Parathyroid adenoma (tissue), 2 donors: ENCODE results near the gene MALRD1.
"Not testable (repeated sequence)": the region's sequence is repeated elsewhere in the genome, so short reads cannot be mapped to it uniquely, and the experiment has no call there.

Experiments used
- H2AFZ ChIP-seq: fragments of 300-600 bp; sonication (generic); one replicate; pipeline ENCODE4 v1.7.0; 2017; ENCODE audit warnings: antibody characterized with exemption, mild to moderate bottlenecking
- H3K27ac ChIP-seq: fragments of 300-600 bp; sonication (generic); one replicate; pipeline ENCODE4 v1.7.0; 2017
- H3K27me3 ChIP-seq: fragments of 300-600 bp; sonication (generic); one replicate; pipeline ENCODE4 v1.7.0; 2017; ENCODE audit warnings: low read length; ENCODE audit not compliant: control insufficient read depth, insufficient read depth
- H3K36me3 ChIP-seq: fragments of 300-600 bp; sonication (generic); one replicate; pipeline ENCODE4 v1.7.0; 2017; ENCODE audit warnings: low read length; ENCODE audit not compliant: control insufficient read depth, insufficient read depth
- H3K4me1 ChIP-seq: fragments of 300-600 bp; sonication (generic); one replicate; pipeline ENCODE4 v1.7.0; 2017; ENCODE audit warnings: control low read depth
- H3K4me2 ChIP-seq: fragments of 300-600 bp; sonication (generic); one replicate; pipeline ENCODE4 v1.7.0; 2017; ENCODE audit warnings: low read length
- H3K4me3 ChIP-seq: fragments of 300-600 bp; sonication (generic); one replicate; pipeline ENCODE4 v1.7.0; 2017; ENCODE audit warnings: low read depth, low read length
- H3K79me2 ChIP-seq: fragments of 300-600 bp; sonication (generic); one replicate; pipeline ENCODE4 v1.7.0; 2017; ENCODE audit warnings: control low read depth
- H3K9ac ChIP-seq: fragments of 300-600 bp; sonication (generic); one replicate; pipeline ENCODE4 v1.7.0; 2017; ENCODE audit warnings: mild to moderate bottlenecking
- H3K9me3 ChIP-seq: fragments of 300-600 bp; sonication (generic); one replicate; pipeline ENCODE4 v1.7.0; 2017; ENCODE audit warnings: low read length; ENCODE audit not compliant: control insufficient read depth
- CTCF ChIP-seq: fragments of 300-600 bp; sonication (generic); IDR thresholded peaks from one replicate; pipeline ENCODE4 v1.7.0; 2017; ENCODE audit warnings: antibody characterized with exemption, mild to moderate bottlenecking
- donor health status: primary hyperparathyroidism.

The MALRD1 gene

GRCh38 chr10:19731560-19731959 is 683.0 kb downstream of the MALRD1 start:
- no peak overlapping the region for H3K27ac ChIP-seq
- no peaks in the 10 kb centered on the region for H3K4me1 ChIP-seq
- no peaks in the 10 kb centered on the region for H3K9me3 ChIP-seq
- no peak overlapping the region for H3K9ac ChIP-seq
- H3K36me3 ChIP-seq = no peaks in the 10 kb centered on the region
- H3K79me2 ChIP-seq = no peaks in the 10 kb centered on the region
- no peak for TF ChIP-seq CTCF
- H3K27me3 ChIP-seq = no peaks in the 10 kb centered on the region
- no peak overlapping the region for H2AFZ ChIP-seq
- H3K4me3 ChIP-seq = no peak overlapping the region
- H3K4me2 ChIP-seq = no peak overlapping the region

GRCh38 chr10:19738440-19738839 is 689.8 kb downstream of the MALRD1 start:
- no peak overlapping the region for H3K9ac ChIP-seq
- no peak overlapping the region for H3K4me3 ChIP-seq
- H3K9me3 ChIP-seq = no peaks in the 10 kb centered on the region
- H3K4me2 ChIP-seq = no peak overlapping the region
- no peak overlapping the region for H2AFZ ChIP-seq
- no peak overlapping the region for H3K27ac ChIP-seq
- H3K27me3 ChIP-seq = no peaks in the 10 kb centered on the region
- TF ChIP-seq CTCF = no peak
- no peaks in the 10 kb centered on the region for H3K4me1 ChIP-seq
- H3K36me3 ChIP-seq = no peaks in the 10 kb centered on the region
- H3K79me2 ChIP-seq = no peaks in the 10 kb centered on the region

GRCh38 chr10:19739232-19739631 is 690.6 kb downstream of the MALRD1 start:
- not testable (repeated sequence) for H3K36me3 ChIP-seq, H2AFZ ChIP-seq, H3K4me2 ChIP-seq, H3K9me3 ChIP-seq, H3K79me2 ChIP-seq, H3K27me3 ChIP-seq, H3K9ac ChIP-seq, H3K4me3 ChIP-seq, H3K4me1 ChIP-seq, H3K27ac ChIP-seq

GRCh38 chr10:19742144-19742543 is 693.5 kb downstream of the MALRD1 start:
- H3K27ac ChIP-seq, H3K27me3 ChIP-seq, H3K36me3 ChIP-seq, H3K9me3 ChIP-seq, H3K4me2 ChIP-seq, H2AFZ ChIP-seq, H3K4me3 ChIP-seq, H3K79me2 ChIP-seq, H3K4me1 ChIP-seq, H3K9ac ChIP-seq: not testable (repeated sequence)

GRCh38 chr10:19745672-19746071 is 697.1 kb downstream of the MALRD1 start:
- Histone ChIP-seq H3K27ac (no peak overlapping the region), H3K27me3 (no peaks in the 10 kb centered on the region)
- TF ChIP-seq CTCF = no peak

GRCh38 chr10:19749185-19749729 is 700.7 kb downstream of the MALRD1 start:
- no peak overlapping the region for H3K4me3 ChIP-seq
- no peaks in the 10 kb centered on the region for H3K27me3 ChIP-seq
- no peaks in the 10 kb centered on the region for H3K36me3 ChIP-seq
- no peaks in the 10 kb centered on the region for H3K9me3 ChIP-seq
- no peaks in the 10 kb centered on the region for H3K4me1 ChIP-seq
- TF ChIP-seq CTCF = no peak
- H2AFZ ChIP-seq = no peak overlapping the region
- no peak overlapping the region for H3K9ac ChIP-seq
- H3K27ac ChIP-seq = no peak overlapping the region
- no peaks in the 10 kb centered on the region for H3K79me2 ChIP-seq
- no peak overlapping the region for H3K4me2 ChIP-seq

More at GRCh38 chr10:19745672-19746071, 697.1 kb downstream of the MALRD1 start:
- Histone ChIP-seq H3K9me3 (no peaks in the 10 kb centered on the region), H2AFZ (no peak overlapping the region), H3K4me3 (no peak overlapping the region), H3K9ac (no peak overlapping the region), H3K4me1 (no peaks in the 10 kb centered on the region), H3K79me2 (no peaks in the 10 kb centered on the region), H3K36me3 (no peaks in the 10 kb centered on the region), H3K4me2 (no peak overlapping the region)
